H1 (cell line): ENCODE data around the gene LPP. TPM values are rescaled to one million over a fixed set of nuclear protein-coding genes. Genes with fewer than 3 reads are reported as not detected.

Experiments used
- CTCF ChIA-PET: fragments of 300-600 bp; sonication (Branson Sonifier 250); formaldehyde crosslinking; loops from one replicate; lab custom pipeline; 2021; ENCODE audit not compliant: partially characterized antibody; lab: Charles Lee
- POLR2A ChIA-PET: fragments of 300-600 bp; sonication (Branson Sonifier 250); formaldehyde crosslinking; loops from one replicate; lab custom pipeline; 2021; ENCODE audit warnings: inconsistent platforms; ENCODE audit not compliant: partially characterized antibody; lab: Charles Lee
- DNase-seq, 2 experiments: peaks; one replicate each; pipeline versions ENCODE4 v3.0.0 to v3.0.0-alpha.2; 2010 to 2022; ENCODE audit warnings: low spot score in 2 of 2, low read depth in 1 of 2, mixed read lengths in 1 of 2
- FAIRE-seq: peaks from 2 replicates; lab custom pipeline; 2011; peaks lifted over from hg19 to GRCh38; lab: Jason Lieb, UNC
- H2AFZ ChIP-seq: 2 replicates; pipeline ENCODE4 v1.8.1; 2012; ENCODE audit warnings: low read length, inconsistent platforms
- H2AK5ac ChIP-seq: 2 replicates; pipeline ENCODE4 v1.6.1; 2013; ENCODE audit warnings: low read depth, low read length
- H2BK120ac ChIP-seq: replicated peaks from 2 replicates; pipeline ENCODE3; 2013; ENCODE audit warnings: low read depth, low read length, inconsistent platforms
- H2BK12ac ChIP-seq: 2 replicates; pipeline ENCODE4 v1.6.1; 2013; ENCODE audit warnings: low read depth, low read length
- H2BK15ac ChIP-seq: 2 replicates; pipeline ENCODE4 v1.6.1; 2013; ENCODE audit warnings: low read length
- H2BK20ac ChIP-seq: 2 replicates; pipeline ENCODE4 v1.6.1; 2013; ENCODE audit warnings: low read length
- H2BK5ac ChIP-seq: 2 replicates; pipeline ENCODE4 v1.6.1; 2013; ENCODE audit warnings: low read depth, low read length
- H3K14ac ChIP-seq: 2 replicates; pipeline ENCODE4 v1.6.1; 2013; ENCODE audit warnings: inconsistent platforms; ENCODE audit not compliant: insufficient read length
- H3K18ac ChIP-seq: 2 replicates; pipeline ENCODE4 v1.6.1; 2013; ENCODE audit warnings: low read length; ENCODE audit errors: extremely low read depth
- H3K23ac ChIP-seq: 2 replicates; pipeline ENCODE4 v1.6.1; 2013; ENCODE audit warnings: inconsistent platforms; ENCODE audit not compliant: insufficient read length
- H3K23me2 ChIP-seq: 2 replicates; pipeline ENCODE4 v1.6.1; 2013; ENCODE audit warnings: low read depth, low read length
- H3K27ac ChIP-seq: 2 replicates; pipeline ENCODE4 v1.6.1; 2011; ENCODE audit warnings: low read depth, low read length, inconsistent platforms
- H3K27me3 ChIP-seq, 4 experiments: replicated peaks in 1 of 4; 1 replicate in 1 of 4; 2 replicates in 3 of 4; pipeline versions ENCODE4 v1.6.1 to v1.8.1; 2011 to 2013; ENCODE audit warnings: low read length in 3 of 4, mild to moderate bottlenecking in 3 of 4, inconsistent platforms in 2 of 4, mixed read lengths in 2 of 4, moderate library complexity in 1 of 4; ENCODE audit not compliant: control insufficient read depth in 3 of 4, insufficient read depth in 3 of 4; ENCODE audit errors: extremely low read depth in 1 of 4
- H3K36me3 ChIP-seq, 4 experiments: 2 replicates each; pipeline versions ENCODE4 v1.6.1 to v1.8.1; 2011 to 2013; ENCODE audit warnings: mild to moderate bottlenecking in 4 of 4, low read length in 3 of 4, moderate library complexity in 2 of 4, control low read depth in 1 of 4, inconsistent platforms in 1 of 4; ENCODE audit not compliant: insufficient read depth in 4 of 4, control insufficient read depth in 2 of 4
- H3K4ac ChIP-seq: replicated peaks from 2 replicates; pipeline ENCODE3; 2013; ENCODE audit warnings: low read length, low read depth, mixed read lengths, inconsistent platforms; ENCODE audit not compliant: insufficient read length
- H3K4me1 ChIP-seq, 4 experiments: replicated peaks in 1 of 4; 1 replicate in 1 of 4; 2 replicates in 3 of 4; pipeline versions ENCODE4 v1.6.1 to v1.8.1; 2011 to 2013; ENCODE audit warnings: low read length in 3 of 4, inconsistent platforms in 2 of 4, mixed read lengths in 1 of 4; ENCODE audit not compliant: insufficient read depth in 4 of 4, control insufficient read depth in 3 of 4
- H3K4me2 ChIP-seq, 2 experiments: 2 replicates each; pipeline versions ENCODE4 v1.6.1 to v1.8.1; 2011 to 2013; ENCODE audit warnings: low read depth in 2 of 2, low read length in 2 of 2, control low read depth in 1 of 2, inconsistent platforms in 1 of 2, mild to moderate bottlenecking in 1 of 2; ENCODE audit not compliant: insufficient read depth in 1 of 2
- H3K4me3 ChIP-seq, 4 experiments: fragments of 200-600, 300-600 bp in 1 of 4; sonication (generic), shearing (Covaris generic), sonication (Bioruptor Twin) in 1 of 4; 2 replicates each; pipeline versions ENCODE4 v1.5.1 to v1.8.1; 2011 to 2016; ENCODE audit warnings: low read length in 4 of 4, low read depth in 3 of 4, control low read depth in 2 of 4, inconsistent platforms in 2 of 4, mild to moderate bottlenecking in 2 of 4, mixed read lengths in 1 of 4, moderate library complexity in 1 of 4; ENCODE audit not compliant: insufficient read depth in 2 of 4; ENCODE audit errors: extremely low read depth in 1 of 4
- H3K56ac ChIP-seq: replicated peaks from 2 replicates; pipeline ENCODE3; 2013; ENCODE audit warnings: low read depth, mild to moderate bottlenecking, mixed read lengths, low read length, inconsistent platforms; ENCODE audit not compliant: insufficient read length
- H3K79me1 ChIP-seq: 2 replicates; pipeline ENCODE4 v1.6.1; 2013; ENCODE audit warnings: low read depth, low read length, control low read depth
- H3K79me2 ChIP-seq, 2 experiments: 2 replicates each; pipeline versions ENCODE4 v1.6.1 to v1.8.1; 2012 to 2013; ENCODE audit warnings: low read length in 2 of 2, mild to moderate bottlenecking in 2 of 2, inconsistent platforms in 1 of 2; ENCODE audit not compliant: insufficient read depth in 2 of 2, control insufficient read depth in 1 of 2
- H3K9ac ChIP-seq, 4 experiments: replicated peaks in 1 of 4; 1 replicate in 1 of 4; 2 replicates in 3 of 4; pipeline versions ENCODE4 v1.6.1 to v1.8.1; 2011 to 2013; ENCODE audit warnings: low read depth in 3 of 4, low read length in 3 of 4, control low read depth in 2 of 4, mild to moderate bottlenecking in 2 of 4, moderate library complexity in 2 of 4, inconsistent platforms in 1 of 4; ENCODE audit errors: extremely low read depth in 1 of 4
- H3K9me3 ChIP-seq, 2 experiments: 2 replicates each; pipeline versions ENCODE4 v1.6.1 to v1.8.1; 2012 to 2013; ENCODE audit warnings: mild to moderate bottlenecking in 2 of 2, moderate library complexity in 2 of 2, control low read depth in 1 of 2, inconsistent platforms in 1 of 2, low read depth in 1 of 2, low read length in 1 of 2, mixed read lengths in 1 of 2; ENCODE audit not compliant: insufficient read depth in 2 of 2
- H4K20me1 ChIP-seq, 2 experiments: replicated peaks in 1 of 2; 2 replicates each; pipeline versions ENCODE3 to v1.8.1; 2011 to 2013; ENCODE audit warnings: inconsistent platforms in 2 of 2, low read length in 2 of 2, mild to moderate bottlenecking in 1 of 2; ENCODE audit not compliant: insufficient read depth in 2 of 2, control insufficient read depth in 1 of 2
- H4K5ac ChIP-seq: 2 replicates; pipeline ENCODE4 v1.6.1; 2013; ENCODE audit warnings: low read length, low read depth, mixed read lengths, inconsistent platforms; ENCODE audit not compliant: insufficient read length
- H4K8ac ChIP-seq: 2 replicates; pipeline ENCODE4 v1.8.0; 2013; ENCODE audit warnings: mild to moderate bottlenecking, moderate library complexity, low read length, inconsistent platforms; ENCODE audit not compliant: insufficient read depth; ENCODE audit errors: extremely low read depth
- H4K91ac ChIP-seq: replicated peaks from 2 replicates; pipeline ENCODE3; 2013; ENCODE audit warnings: low read length, mixed read lengths, inconsistent platforms; ENCODE audit not compliant: insufficient read length
- CBX5 ChIP-seq: fragments of 300-800, 300-1000 bp; sonication (generic); IDR thresholded peaks from 2 replicates; pipeline ENCODE4 v1.7.1; 2016; ENCODE audit warnings: antibody characterized with exemption, low read length, low read depth
- CBX8 ChIP-seq: fragments of 300-800, 300-1000 bp; sonication (generic); IDR thresholded peaks from 2 replicates; pipeline ENCODE4 v1.7.1; 2016; ENCODE audit warnings: low read depth, low read length, borderline replicate concordance
- CHD2 ChIP-seq: IDR thresholded peaks from 2 replicates; pipeline ENCODE4 v1.6.1; 2012; ENCODE audit warnings: low read length, improper control_type of control experiment
- CTBP2 ChIP-seq: IDR thresholded peaks from 2 replicates; pipeline ENCODE4 v1.7.0; 2011; ENCODE audit warnings: borderline replicate concordance, mild to moderate bottlenecking, moderate library complexity, mixed read lengths, low read length; ENCODE audit not compliant: insufficient read depth, insufficient read length
- EGR1 ChIP-seq: IDR thresholded peaks from 2 replicates; pipeline ENCODE4 v1.6.1; 2011; ENCODE audit warnings: low read depth, low read length, borderline replicate concordance
- EZH2 ChIP-seq: fragments of 200-600 bp; sonication (generic); IDR thresholded peaks from 2 replicates; pipeline ENCODE4 v1.7.1; 2012; ENCODE audit warnings: low read depth, mild to moderate bottlenecking, moderate library complexity, low read length, inconsistent platforms; ENCODE audit not compliant: severe bottlenecking
- POLR2A ChIP-seq, 2 experiments: IDR thresholded peaks; 1 replicate in 1 of 2; 2 replicates in 1 of 2; pipeline ENCODE4 v1.6.1; 2011; ENCODE audit warnings: low read depth in 2 of 2, low read length in 2 of 2, mild to moderate bottlenecking in 2 of 2; ENCODE audit errors: control extremely low read depth in 1 of 2
- POLR2AphosphoS5 ChIP-seq: IDR thresholded peaks from 2 replicates; pipeline ENCODE4 v1.6.1; 2011; ENCODE audit warnings: low read depth, low read length
- POU5F1 ChIP-seq: IDR thresholded peaks from 2 replicates; pipeline ENCODE4 v1.6.1; 2011; ENCODE audit warnings: low read depth, mild to moderate bottlenecking, low read length, moderate library complexity
- SAP30 ChIP-seq: fragments of 300-600 bp; sonication (generic); IDR thresholded peaks from 2 replicates; pipeline ENCODE4 v1.7.1; 2012; ENCODE audit warnings: low read length, moderate library complexity, mild to moderate bottlenecking, inconsistent platforms; ENCODE audit not compliant: insufficient read depth, insufficient replicate concordance
- SIRT6 ChIP-seq: IDR thresholded peaks from one replicate; pipeline ENCODE4 v1.7.1; 2012; ENCODE audit warnings: low read length, inconsistent platforms
- TCF12 ChIP-seq: IDR thresholded peaks from 2 replicates; pipeline ENCODE4 v1.6.1; 2011; ENCODE audit warnings: low read depth, mild to moderate bottlenecking, low read length
- YY1 ChIP-seq: IDR thresholded peaks from 2 replicates; pipeline ENCODE4 v1.6.1; 2011; ENCODE audit warnings: low read depth, mild to moderate bottlenecking, low read length
- WGBS, 2 experiments: shearing (Covaris generic) in 1 of 2; methylation state at CpG; one replicate each; pipeline versions ENCODE4 v1.1.6 to v1.1.7; 2013 to 2015; ENCODE audit warnings: low lambda C conversion rate in 2 of 2, mixed read lengths in 2 of 2, inconsistent platforms in 1 of 2, low coverage in 1 of 2, missing lambda C conversion rate in 1 of 2; ENCODE audit not compliant: insufficient replicate concordance in 2 of 2, insufficient coverage in 1 of 2, insufficient read length in 1 of 2; ENCODE audit errors: extremely low coverage in 1 of 2, missing lambda C conversion rate in 1 of 2; 5-methylcytosine and 5-hydroxymethylcytosine counted together
- polyA plus RNA-seq, 7 experiments: library from polyadenylated mRNA; depleted of rRNA in 3 of 7; stranded (reverse) in 5 of 7; unstranded in 2 of 7; fragments of >200 nt in 5 of 7; fragments of 200-250 nt in 2 of 7; gene quantifications; 1 replicate in 5 of 7; 2 replicates in 1 of 7; 4 replicates in 1 of 7; pipeline versions ENCODE4 v1.2.1 to v1.2.3, GENCODE V29; 2011 to 2013; ENCODE audit warnings: missing spikeins in 2 of 7, mixed read lengths in 2 of 7
- total RNA-seq: library from RNA; stranded (reverse); fragmentation: NEBNext Ultra II Directional; extraction: Animal tissue kit (Norgen Biotek cat#: 25700); gene quantifications from 2 replicates; pipeline ENCODE4 v1.2.1, GENCODE V29; 2021
- TF ChIP-seq, protein P1 (sequence below): IDR thresholded peaks from 2 replicates; pipeline ENCODE4 v1.6.1; 2012; ENCODE audit warnings: inconsistent platforms

The LPP gene
- total and polyA plus RNA-seq, 2 of the 8 experiments (the other 6 are each of a cell fraction or from before 2014, with no cell fraction given) = 10.0 to 53.3 TPM

DNA sequence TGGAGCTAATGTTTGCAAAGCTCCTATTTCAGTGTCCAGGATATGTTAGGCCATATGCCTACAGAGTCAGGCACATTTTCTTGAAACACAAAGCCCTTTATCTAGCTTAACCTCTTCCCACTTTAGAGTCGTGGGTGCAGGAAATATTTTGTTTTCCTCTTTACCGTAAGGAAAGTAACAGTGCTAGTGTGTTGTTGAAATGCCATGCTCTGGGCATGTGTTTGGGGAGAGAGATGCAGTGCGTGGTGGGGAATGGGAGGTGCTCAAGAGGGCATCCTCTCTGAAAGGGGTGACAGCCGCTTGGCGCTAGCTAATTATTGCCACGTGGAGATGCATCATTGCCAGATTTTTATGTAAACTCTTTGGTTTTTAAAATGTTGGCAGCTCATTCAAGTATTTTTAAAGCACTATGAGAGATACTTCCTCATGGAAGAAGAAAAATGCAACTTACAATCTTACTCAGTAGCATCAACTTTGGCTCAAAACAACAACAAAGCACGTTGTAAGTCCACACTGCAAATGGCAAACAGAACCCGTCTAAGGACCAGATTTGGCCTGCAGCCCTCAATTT is 152.6 kb downstream of the LPP start:
- ChIA-PET CTCF (interaction anchor here (1.7 to 2.2 kb wide), 2 partner anchors 8 to 566 kb away, joined by 4 to 9 read pairs; no protein-coding TSS in a partner anchor), POLR2A (interaction anchor here (1.1 to 1.4 kb wide), 2 partner anchors 8 to 46 kb away, joined by 3 read pairs; no protein-coding TSS in a partner anchor)
- H3K23me2 ChIP-seq = no peaks in the 10 kb centered on the region
- H2BK15ac ChIP-seq = no peak overlapping the region
- H3K36me3 ChIP-seq = no peaks in the 10 kb centered on the region
- no peak overlapping the region for H3K56ac ChIP-seq
- H3K27me3 ChIP-seq = no peaks in the 10 kb centered on the region
- H4K5ac ChIP-seq = no peak overlapping the region
- DNase-seq (no peak), FAIRE-seq (no peak)
- H4K91ac ChIP-seq = no peak overlapping the region
- H3K4me3 ChIP-seq = no peak overlapping the region
- H4K8ac ChIP-seq = no peak overlapping the region
- H3K14ac ChIP-seq = no peak overlapping the region
- no peaks in the 10 kb centered on the region for H3K9me3 ChIP-seq
- H3K18ac ChIP-seq = no peak overlapping the region
- H2BK5ac ChIP-seq = no peak overlapping the region
- no peak overlapping the region for H3K27ac ChIP-seq
- no peak overlapping the region for H3K23ac ChIP-seq
- no peaks in the 10 kb centered on the region for H3K79me1 ChIP-seq
- no peaks in the 10 kb centered on the region for H4K20me1 ChIP-seq
- 92% methylated on average over 8 of the region's 8 CpGs; no CpG with 5 or more reads in 1 of the 2 experiments for WGBS, 2 experiments
- no peak overlapping the region for H3K4ac ChIP-seq
- H2AK5ac ChIP-seq = no peak overlapping the region
- no peaks in the 10 kb centered on the region for H3K79me2 ChIP-seq
- H2BK12ac ChIP-seq = no peak overlapping the region
- H3K9ac ChIP-seq = no peak overlapping the region
- H2AFZ ChIP-seq = no peak overlapping the region
- no peak overlapping the region for H2BK20ac ChIP-seq
- H2BK120ac ChIP-seq = no peak overlapping the region
- H3K4me2 ChIP-seq = no peak overlapping the region
- H3K4me1 ChIP-seq = peaks cover 0 to 17% (median 8%) of the 10 kb centered on the region in 4 experiments; a peak in 4 of 7 replicates
- TF ChIP-seq EZH2 (no peak), POLR2A (IDR thresholded peaks at IDR 0.05; ENCODE audit: control extremely low read depth in 1 of 2, low read depth in 2 of 2, low read length in 2 of 2) (no peak), CHD2 (no peak), CBX8 (no peak), SAP30 (no peak), POU5F1 (no peak), SIRT6 (no peak), POLR2AphosphoS5 (no peak), YY1 (no peak), CBX5 (no peak), EGR1 (no peak), CTBP2 (no peak), TCF12 (no peak)
- TF ChIP-seq, protein P1, sequence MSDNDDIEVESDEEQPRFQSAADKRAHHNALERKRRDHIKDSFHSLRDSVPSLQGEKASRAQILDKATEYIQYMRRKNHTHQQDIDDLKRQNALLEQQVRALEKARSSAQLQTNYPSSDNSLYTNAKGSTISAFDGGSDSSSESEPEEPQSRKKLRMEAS = no peak
